ENCODE measurements around the gene CATSPERD. TPM values are rescaled to one million over a fixed set of nuclear protein-coding genes. Genes with fewer than 3 reads are reported as not detected.

The CATSPERD gene
- total and polyA plus RNA-seq, 4 donors: not detected

DNA sequence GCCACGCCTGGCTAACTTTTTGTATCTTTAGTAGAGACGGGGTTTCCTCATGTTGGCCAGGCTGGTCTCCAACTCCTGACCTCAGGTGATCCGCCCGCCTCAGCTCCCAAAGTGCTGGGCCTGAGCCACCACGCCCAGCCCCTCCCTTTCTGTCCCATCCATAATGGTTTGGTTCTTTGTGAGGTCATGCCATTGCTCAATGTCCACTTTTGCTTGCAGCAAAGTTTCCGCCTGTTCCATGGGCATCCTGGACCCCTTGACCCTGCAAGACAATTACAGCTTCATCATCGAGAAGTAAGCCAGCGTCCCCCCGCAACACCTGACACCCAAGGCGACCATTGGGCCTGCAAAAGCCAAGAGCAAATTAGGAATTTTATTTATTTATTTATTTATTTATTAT, 47.5 kb downstream of the CATSPERD start:
- no peak overlapping the region for H3K4me3 ChIP-seq (ENCODE audit: low read depth in 1 of 3, low read length in 3 of 3)
- no peaks in the 10 kb centered on the region for H3K4me1 ChIP-seq (ENCODE audit: control insufficient read depth in 4 of 4, insufficient read depth in 4 of 4, low read length in 3 of 4)
- 93% methylated on average over 10 of the region's 10 CpGs for WGBS
- DNase-seq (ENCODE audit: low spot score): no peak
- TF ChIP-seq TAF1 (conservative IDR thresholded peaks at IDR 0.05) (no peak), RAD21 (IDR thresholded peaks at IDR 0.05) (no peak), YY1 (IDR thresholded peaks at IDR 0.05) (no peak), JUND (IDR thresholded peaks at IDR 0.05) (no peak), EGR1 (IDR thresholded peaks at IDR 0.05; ENCODE audit: low read depth in 2 of 2) (no peak), GABPA (IDR thresholded peaks at IDR 0.05 in 1 of 2, conservative IDR thresholded peaks at IDR 0.05 in 1 of 2) (no peak), FOXA1 (IDR thresholded peaks at IDR 0.05) (no peak), HNF4A (conservative IDR thresholded peaks at IDR 0.05) (no peak), RXRA (IDR thresholded peaks at IDR 0.05) (no peak), NR2F2 (IDR thresholded peaks at IDR 0.05) (no peak), FOXA2 (IDR thresholded peaks at IDR 0.05) (no peak), HNF4G (IDR thresholded peaks at IDR 0.05) (no peak), SP1 (IDR thresholded peaks at IDR 0.05) (no peak)
- TF ChIP-seq, protein P1, sequence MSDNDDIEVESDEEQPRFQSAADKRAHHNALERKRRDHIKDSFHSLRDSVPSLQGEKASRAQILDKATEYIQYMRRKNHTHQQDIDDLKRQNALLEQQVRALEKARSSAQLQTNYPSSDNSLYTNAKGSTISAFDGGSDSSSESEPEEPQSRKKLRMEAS (IDR thresholded peaks at IDR 0.05): no peak
- TF ChIP-seq, protein P2, sequence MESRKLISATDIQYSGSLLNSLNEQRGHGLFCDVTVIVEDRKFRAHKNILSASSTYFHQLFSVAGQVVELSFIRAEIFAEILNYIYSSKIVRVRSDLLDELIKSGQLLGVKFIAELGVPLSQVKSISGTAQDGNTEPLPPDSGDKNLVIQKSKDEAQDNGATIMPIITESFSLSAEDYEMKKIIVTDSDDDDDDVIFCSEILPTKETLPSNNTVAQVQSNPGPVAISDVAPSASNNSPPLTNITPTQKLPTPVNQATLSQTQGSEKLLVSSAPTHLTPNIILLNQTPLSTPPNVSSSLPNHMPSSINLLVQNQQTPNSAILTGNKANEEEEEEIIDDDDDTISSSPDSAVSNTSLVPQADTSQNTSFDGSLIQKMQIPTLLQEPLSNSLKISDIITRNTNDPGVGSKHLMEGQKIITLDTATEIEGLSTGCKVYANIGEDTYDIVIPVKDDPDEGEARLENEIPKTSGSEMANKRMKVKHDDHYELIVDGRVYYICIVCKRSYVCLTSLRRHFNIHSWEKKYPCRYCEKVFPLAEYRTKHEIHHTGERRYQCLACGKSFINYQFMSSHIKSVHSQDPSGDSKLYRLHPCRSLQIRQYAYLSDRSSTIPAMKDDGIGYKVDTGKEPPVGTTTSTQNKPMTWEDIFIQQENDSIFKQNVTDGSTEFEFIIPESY (IDR thresholded peaks at IDR 0.05): no peak
- TF ChIP-seq, protein P3, sequence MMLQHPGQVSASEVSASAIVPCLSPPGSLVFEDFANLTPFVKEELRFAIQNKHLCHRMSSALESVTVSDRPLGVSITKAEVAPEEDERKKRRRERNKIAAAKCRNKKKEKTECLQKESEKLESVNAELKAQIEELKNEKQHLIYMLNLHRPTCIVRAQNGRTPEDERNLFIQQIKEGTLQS (IDR thresholded peaks at IDR 0.05): no peak
- TF ChIP-seq, protein P4, sequence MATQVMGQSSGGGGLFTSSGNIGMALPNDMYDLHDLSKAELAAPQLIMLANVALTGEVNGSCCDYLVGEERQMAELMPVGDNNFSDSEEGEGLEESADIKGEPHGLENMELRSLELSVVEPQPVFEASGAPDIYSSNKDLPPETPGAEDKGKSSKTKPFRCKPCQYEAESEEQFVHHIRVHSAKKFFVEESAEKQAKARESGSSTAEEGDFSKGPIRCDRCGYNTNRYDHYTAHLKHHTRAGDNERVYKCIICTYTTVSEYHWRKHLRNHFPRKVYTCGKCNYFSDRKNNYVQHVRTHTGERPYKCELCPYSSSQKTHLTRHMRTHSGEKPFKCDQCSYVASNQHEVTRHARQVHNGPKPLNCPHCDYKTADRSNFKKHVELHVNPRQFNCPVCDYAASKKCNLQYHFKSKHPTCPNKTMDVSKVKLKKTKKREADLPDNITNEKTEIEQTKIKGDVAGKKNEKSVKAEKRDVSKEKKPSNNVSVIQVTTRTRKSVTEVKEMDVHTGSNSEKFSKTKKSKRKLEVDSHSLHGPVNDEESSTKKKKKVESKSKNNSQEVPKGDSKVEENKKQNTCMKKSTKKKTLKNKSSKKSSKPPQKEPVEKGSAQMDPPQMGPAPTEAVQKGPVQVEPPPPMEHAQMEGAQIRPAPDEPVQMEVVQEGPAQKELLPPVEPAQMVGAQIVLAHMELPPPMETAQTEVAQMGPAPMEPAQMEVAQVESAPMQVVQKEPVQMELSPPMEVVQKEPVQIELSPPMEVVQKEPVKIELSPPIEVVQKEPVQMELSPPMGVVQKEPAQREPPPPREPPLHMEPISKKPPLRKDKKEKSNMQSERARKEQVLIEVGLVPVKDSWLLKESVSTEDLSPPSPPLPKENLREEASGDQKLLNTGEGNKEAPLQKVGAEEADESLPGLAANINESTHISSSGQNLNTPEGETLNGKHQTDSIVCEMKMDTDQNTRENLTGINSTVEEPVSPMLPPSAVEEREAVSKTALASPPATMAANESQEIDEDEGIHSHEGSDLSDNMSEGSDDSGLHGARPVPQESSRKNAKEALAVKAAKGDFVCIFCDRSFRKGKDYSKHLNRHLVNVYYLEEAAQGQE (IDR thresholded peaks at IDR 0.05): no peak
- TF ChIP-seq, protein P5, sequence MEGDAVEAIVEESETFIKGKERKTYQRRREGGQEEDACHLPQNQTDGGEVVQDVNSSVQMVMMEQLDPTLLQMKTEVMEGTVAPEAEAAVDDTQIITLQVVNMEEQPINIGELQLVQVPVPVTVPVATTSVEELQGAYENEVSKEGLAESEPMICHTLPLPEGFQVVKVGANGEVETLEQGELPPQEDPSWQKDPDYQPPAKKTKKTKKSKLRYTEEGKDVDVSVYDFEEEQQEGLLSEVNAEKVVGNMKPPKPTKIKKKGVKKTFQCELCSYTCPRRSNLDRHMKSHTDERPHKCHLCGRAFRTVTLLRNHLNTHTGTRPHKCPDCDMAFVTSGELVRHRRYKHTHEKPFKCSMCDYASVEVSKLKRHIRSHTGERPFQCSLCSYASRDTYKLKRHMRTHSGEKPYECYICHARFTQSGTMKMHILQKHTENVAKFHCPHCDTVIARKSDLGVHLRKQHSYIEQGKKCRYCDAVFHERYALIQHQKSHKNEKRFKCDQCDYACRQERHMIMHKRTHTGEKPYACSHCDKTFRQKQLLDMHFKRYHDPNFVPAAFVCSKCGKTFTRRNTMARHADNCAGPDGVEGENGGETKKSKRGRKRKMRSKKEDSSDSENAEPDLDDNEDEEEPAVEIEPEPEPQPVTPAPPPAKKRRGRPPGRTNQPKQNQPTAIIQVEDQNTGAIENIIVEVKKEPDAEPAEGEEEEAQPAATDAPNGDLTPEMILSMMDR (IDR thresholded peaks at IDR 0.05; ENCODE audit: low read depth, low read length, missing input control): no peak
- no peak overlapping the region for H3K27ac ChIP-seq (ENCODE audit: low read depth in 1 of 2, low read length in 2 of 2)
- no peak overlapping the region for H3K9ac ChIP-seq (ENCODE audit: low read depth in 1 of 2, low read length in 2 of 2)
- no peaks in the 10 kb centered on the region for H3K9me3 ChIP-seq (ENCODE audit: control insufficient read depth in 4 of 4, low read length in 3 of 4)
- H3K36me3 ChIP-seq (ENCODE audit: control insufficient read depth in 4 of 4, insufficient read depth in 3 of 4, low read depth in 1 of 4, low read length in 3 of 4): no peaks in the 10 kb centered on the region
- no peaks in the 10 kb centered on the region for H3K27me3 ChIP-seq (ENCODE audit: control insufficient read depth in 4 of 4, insufficient read depth in 4 of 4, low read length in 3 of 4)

Data from liver (tissue), 9 donors.